COLO829 (cell line): ENCODE data around the gene CHCHD5.

Experiments used
- DNase-seq: peaks from one replicate; pipeline ENCODE4 v3.0.0; 2012; ENCODE audit warnings: low spot score

The CHCHD5 gene

GRCh38 chr2:112623913-112624777, 39.7 kb downstream of the CHCHD5 start:
- DNase-seq, result no peak

- no peak for DNase-seq
These were observed 41.2 kb downstream of the CHCHD5 start for GRCh38 chr2:112625474-112626114.

GRCh38 chr2:112626604-112627059, 42.2 kb downstream of the CHCHD5 start:
- peak; percentile 62 for DNase-seq

- DNase-seq, result peak; percentile 83
These were observed 42.9 kb downstream of the CHCHD5 start for GRCh38 chr2:112627060-112628040.

- DNase-seq, result no peak
These were observed 44.8 kb downstream of the CHCHD5 start for GRCh38 chr2:112629224-112629623.

GRCh38 chr2:112629823-112630222, 45.4 kb downstream of the CHCHD5 start:
- DNase-seq, result no peak

- no peak for DNase-seq
These were observed 45.9 kb downstream of the CHCHD5 start for GRCh38 chr2:112630268-112630667.

GRCh38 chr2:112633708-112634107, 49.3 kb downstream of the CHCHD5 start:
- DNase-seq, result no peak

- no peak for DNase-seq
These were observed 49.9 kb downstream of the CHCHD5 start for GRCh38 chr2:112634153-112634873.

- DNase-seq, result no peak
These were observed 50.4 kb downstream of the CHCHD5 start for GRCh38 chr2:112634874-112635157.

- DNase-seq, result no peak
These were observed 52.3 kb downstream of the CHCHD5 start for GRCh38 chr2:112636605-112637288.

GRCh38 chr2:112637289-112637660, 52.9 kb downstream of the CHCHD5 start:
- no peak for DNase-seq
